HG03378 (cell line): Measurements from ENCODE around the gene SGMS2.
A peak's percentile ranks its signal among the peaks of the same experiment; 100 is the strongest.
"Not testable (repeated sequence)": the region's sequence is repeated elsewhere in the genome, so short reads cannot be mapped to it uniquely, and the experiment has no call there.

ENCODE experiments used
- ATAC-seq: cut with Tn5 transposase; IDR thresholded peaks from one replicate; pipeline ENCODE4 v1.9.1; 2021; ENCODE audit warnings: mild to moderate bottlenecking, moderate library complexity; ENCODE audit not compliant: unreplicated experiment

Gene SGMS2

DNA sequence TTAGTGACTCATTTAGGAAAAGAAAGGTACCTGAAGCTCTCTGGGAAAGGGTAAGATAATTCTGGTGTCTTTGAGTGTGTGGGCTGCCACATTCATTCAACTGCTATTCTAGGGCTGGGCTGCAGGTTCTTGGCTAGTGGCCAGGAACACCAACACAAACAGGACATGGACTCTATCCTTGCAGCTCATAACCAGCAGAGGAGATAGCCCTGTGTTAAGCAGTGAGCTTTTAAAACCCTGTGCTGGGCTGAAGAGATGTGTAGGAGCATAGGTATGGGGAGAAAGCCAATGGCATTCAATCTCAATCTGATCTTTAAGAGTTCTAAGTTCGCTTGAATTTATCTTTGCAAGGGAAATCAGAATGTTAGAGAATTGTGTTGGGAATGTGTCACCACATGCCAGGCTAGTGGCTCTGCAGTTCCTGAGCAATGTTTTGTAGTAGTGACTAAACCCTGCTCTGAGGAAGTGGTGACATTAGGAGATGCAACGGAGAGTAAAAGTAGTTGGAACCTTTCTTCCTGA is 39.2 kb downstream of the SGMS2 start:
- ATAC-seq = no peak

DNA sequence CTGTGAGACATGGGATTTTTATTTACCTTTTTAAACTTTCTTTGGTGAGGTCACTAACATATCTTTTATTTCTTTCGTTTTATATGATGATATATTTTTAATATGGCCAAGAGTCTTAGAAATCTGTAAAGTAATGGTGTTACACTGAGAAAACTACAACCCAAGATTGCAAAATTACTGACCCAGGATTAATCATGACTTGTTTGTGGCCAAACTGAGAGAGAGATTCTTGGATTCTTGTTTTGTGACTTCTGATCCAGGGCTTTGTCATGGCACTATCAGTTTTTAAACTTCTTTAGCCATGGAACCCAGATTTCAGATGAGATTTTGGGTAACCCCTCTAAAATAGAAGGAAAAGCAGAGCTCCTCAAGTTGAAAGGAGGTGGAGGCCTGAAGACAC is 42.0 kb downstream of the SGMS2 start:
- ATAC-seq = no peak

DNA sequence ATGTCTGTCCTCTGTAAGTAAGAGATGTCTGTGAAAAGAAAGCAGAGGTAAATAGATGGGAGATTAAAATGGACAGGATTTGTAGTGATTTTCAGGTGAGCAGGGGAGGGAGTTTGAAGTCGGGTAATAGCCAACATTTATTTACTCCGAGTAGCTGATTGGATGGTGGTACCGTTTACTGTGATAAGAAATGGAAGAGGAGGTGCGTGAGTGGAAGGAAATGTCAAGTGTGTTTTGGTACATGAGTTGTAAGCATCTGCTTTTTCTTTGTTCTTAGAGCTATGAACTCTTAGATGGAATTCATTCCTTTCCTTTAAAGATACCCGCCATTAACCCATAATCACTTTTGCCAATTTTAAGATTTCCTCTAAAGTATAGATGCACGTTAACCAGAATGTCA is 45.5 kb downstream of the SGMS2 start:
- no peak for ATAC-seq

DNA sequence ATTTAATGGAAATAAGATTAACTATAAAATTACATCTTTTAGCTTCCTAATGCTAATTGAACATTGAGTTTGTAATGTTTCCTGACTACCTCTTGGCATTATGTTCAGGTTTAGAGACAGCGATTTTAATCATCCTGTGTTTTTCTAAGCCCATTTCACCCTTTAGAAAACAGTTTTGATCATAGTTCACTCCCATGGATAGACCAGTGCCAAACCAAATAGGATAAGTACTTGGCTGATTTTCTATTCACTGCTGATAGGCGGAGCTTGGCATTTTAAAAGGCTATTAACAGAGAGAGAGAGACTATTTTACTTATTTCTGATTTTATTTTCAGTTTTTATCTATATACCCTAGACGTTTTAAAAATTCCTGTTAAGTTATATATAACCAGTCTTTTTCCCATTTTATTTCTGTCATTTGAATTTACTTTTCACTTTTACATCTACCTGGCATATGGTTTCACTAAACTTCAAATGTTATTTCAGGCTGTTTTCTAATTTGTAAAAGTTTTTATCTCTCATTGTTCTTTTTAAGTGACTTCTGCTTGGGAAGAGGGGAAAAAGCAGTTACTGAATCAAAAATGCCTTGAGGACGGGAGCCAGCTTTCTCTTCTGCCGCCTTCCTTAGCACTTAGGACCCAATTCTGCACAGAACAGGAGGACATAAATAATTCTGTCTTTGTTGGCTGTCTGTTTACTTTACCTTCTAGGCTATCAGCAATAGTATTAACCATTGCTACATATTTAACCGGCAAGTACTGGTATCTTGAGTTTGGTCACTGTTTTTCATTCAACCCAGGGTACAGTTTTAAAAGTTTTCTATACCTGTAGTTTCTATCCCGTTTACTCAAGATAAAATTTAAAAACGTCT is 46.4 kb downstream of the SGMS2 start:
- no peak for ATAC-seq

DNA sequence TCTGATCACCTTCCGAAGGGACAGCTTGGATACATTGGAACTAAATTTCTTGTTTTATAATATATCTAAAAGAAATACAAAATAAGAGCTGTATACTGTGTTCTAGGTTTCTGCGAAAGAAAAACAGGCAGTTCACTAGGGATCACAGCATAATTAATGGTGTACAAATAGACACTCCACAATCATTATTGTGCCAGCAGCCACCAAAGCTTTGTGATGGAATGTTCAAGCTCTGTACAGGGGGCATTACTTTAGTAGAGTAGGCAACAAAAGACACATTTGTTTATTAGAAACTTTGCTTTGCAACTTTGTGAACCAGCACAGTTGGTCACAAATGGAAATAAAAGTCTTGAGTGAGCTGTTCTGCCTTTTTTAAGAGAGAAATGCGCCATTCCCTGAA is 49.3 kb downstream of the SGMS2 start:
- no peak for ATAC-seq

DNA sequence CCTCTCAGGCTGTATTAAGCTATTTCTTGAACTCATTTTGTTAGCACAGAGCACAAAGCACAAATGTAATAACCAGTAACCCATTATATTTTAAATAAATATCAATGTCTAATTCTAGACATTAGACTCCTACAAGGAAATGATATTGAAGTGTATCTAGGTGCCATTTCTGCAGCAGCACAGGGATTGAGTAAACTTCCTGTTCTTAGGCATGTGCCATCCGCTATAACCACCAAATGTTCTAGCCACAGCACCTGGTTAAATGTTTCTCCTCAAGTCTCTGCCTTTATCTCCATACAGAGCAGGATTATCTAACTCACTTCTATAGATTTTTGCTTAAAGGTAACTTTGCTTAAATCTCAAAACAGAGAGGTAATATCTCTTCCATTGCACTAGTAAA is 51.4 kb downstream of the SGMS2 start:
- ATAC-seq = no peak

DNA sequence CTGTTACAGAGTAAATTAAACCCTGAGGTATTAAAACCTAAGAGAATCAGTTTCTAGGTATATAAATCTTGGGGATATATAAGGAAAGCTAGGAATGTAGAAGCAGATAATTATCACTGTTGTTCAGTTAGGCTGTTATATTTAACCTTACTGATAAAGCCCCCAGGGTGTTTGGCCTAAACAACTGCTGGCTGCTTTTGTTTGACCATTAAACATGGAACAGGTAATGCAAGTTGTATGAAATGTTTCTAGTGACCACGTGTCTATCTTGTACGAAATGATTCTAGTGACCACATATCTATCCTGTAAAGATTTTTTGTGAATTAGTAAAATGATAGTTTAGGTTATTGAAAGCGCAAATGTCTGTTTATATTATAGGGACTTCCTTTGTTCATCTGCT is 52.6 kb downstream of the SGMS2 start:
- no peak for ATAC-seq

DNA sequence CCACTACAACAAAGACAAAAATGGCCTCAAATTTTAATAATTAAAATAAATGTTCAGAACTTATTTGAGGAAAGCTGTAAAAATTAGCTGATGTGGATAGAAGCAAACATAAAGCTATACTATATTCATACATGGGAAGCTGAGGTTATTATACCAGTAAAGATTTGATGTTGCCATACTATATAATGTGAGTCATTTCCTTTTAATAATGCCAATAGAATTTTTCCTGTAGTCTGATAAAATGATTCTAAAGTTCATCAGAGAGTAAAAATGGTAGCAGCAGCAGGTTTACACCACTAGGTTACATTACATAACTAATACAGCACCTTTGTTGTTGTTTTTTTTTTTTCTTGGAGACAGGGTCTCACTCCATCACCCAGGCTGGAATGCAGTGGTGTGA is 61.1 kb downstream of the SGMS2 start:
- ATAC-seq = no peak

DNA sequence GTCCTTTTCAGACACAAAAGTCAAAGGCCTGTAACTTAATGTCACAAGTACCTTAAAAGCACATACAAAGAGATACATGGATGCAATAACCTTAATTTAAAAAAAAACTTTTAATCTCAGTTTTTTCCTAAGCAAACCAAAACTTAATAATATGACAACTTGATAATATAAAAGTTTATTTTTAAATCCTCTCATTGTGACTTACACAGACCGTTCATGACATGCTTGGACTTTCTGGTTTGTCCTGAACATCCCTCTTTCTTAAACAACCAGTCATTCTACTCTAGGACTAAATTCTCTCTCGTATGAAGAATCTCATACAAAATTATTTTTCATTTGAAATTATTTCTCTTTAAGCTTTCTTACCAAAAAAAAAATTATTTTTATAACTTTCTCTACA is 63.5 kb downstream of the SGMS2 start:
- no peak for ATAC-seq

DNA sequence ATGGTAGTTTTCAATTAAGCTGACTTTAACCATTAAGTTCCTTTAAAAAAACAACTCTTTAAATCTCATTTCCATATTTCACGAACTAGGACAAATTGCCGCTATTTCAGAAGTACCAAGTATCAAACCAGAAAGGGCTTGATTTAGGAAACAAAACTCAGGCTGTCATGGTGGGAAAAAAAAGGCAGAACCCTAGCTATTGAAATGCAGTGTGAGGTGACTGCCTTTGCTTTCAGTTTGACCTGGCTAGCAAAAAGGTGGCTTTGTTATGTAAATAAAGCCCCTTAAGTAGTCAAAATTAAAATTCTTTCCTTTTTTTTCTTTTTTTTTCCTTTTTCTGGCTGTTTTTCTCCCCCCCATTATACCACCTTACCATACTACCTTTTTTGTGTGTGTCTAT is 66.0 kb downstream of the SGMS2 start:
- no peak for ATAC-seq

DNA sequence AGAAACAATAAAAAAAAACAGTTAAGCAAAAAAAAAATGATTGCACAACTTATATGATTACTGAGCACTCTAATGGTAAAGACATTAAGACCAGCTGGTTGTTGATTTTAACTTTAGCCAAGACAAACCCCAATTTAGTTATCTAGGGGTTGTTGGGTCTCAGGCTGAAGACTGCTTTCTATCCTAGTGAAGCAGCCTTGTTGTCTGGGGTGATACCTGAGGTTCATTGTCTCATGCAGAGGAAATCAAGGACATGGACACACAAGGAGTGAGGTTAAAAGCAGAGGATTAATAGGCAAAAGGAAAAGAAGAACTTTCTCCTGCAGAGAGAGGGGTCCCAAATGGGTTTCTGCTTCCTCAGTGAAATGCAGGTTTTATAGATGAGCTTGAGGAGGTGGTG is 66.6 kb downstream of the SGMS2 start:
- ATAC-seq = no peak

DNA sequence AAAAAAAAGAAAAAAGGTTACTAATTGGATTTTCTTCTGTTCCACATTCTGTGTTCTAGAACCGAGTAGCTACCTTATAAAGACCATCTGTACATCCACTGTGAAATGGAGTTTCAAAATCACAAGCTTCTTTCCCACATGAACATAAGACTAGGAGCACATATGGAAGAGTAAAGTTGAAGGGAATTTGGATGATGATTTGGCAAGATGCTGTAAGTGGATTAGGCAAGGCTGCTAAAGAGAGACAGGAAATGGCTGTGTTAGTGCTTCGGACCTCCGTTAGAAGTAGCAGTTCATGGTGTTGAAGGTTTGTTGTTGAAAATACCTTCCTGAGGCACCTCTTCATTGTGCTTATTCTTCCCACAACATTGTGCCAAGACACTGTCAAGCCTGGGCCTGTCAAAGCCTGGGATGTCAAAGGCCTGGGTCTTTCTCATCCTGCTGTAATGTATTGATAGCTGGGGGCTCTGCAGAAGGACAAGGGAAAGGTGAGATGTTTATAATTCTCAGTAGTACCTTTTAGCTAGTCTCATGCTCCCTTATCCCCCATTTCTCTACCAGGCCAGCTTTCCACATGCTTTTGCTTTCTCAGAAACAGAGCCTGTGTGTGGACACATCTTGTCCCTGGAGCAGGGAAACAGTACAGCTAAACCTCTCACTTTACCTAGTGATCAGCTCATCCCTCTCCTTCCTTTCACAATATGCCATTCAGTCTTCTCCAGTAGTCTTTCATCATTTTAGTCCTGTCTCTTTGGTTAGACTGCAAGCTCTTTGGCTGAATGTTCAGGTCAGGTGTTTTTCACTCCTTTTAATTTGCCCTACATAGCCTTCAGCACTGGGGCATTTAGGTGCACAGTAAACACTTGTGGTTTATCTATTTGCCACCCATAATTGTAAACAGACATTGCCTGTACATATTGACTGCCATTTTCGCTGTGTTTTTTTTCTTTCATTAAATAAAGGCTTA is 68.7 kb downstream of the SGMS2 start:
- no peak for ATAC-seq

DNA sequence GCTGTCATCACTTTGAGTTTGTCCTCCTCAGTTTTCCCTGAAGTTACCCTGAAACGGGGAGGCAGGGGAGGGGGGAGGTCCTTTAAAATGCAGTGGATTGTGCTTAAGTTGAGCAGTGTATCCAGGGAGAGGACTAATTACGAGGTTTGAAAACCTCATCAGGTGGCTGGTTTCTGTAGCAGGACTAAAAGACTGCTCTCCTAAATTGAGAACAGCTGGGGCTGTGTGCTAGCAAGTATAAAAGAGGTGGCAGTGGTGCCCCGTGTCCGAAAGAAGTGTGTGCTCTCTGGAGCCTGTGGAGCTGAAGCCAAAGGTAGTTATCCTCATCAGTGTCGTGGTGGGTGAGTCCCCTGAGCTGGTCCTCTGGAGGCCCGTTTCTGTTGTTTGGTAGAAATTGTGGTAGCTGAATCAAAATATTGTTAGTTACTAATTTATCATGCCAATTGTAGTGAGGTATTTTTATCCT is 69.4 kb downstream of the SGMS2 start:
- no peak for ATAC-seq

DNA sequence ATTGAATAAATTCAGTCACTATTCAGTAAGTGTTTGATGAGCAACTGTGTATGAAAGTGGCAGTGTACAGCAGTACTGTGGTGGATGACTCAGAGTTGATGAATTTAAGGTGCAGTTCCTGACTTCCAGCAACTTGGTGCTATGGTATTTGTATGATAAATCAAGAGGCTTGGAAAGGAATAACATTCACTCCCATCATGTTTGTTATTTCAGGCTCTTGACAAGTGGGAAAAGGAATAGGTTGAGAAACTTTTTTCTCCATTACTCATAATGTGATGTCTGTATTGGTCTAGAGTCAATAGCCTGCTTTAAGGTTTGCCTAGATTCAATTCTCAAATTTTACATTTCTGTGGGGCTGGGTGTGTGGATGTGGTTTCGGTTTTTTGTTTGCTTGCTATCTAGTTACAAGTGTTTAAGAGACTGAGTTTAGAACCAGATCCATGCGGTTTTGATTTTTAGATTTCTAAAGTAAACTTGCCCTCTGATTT is 71.5 kb downstream of the SGMS2 start:
- peak; percentile 67 for ATAC-seq

DNA sequence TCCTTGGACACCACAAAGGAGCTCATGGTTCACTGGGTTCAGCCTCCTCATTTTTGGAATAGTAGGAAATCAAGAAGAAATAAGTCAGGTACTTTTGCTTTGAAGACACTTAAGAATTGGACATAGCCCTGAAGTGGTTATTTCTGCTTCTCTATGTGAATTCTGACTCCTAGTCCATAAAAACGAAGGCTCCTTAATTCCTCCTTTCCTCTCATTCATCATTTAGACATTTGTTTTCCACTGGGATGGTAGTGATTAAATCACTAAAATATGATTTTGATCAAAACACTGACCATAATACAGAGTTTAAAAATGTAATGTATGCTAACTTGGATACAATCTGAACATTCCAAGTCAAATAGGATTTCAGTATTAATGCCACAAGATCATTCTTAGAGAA is 71.9 kb downstream of the SGMS2 start:
- no peak for ATAC-seq

DNA sequence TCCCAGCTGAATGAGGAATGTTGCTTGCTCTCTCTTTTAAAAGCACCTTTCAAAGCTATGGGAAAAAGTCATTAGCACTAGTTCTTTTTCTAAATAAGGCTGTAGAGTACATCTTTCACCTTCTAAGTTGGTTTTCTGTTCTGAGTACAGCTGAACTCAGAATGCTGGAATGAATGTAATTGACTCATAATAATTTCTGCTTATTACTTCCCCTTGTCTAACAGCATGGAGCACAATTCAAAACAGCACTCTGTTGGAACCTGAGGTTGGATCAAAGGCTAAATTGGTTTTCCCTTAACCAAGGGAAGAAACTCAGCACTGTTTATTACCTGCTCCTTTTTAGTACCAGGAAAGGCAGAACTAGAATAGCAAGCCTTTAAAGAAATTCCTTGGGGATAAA is 73.1 kb downstream of the SGMS2 start:
- ATAC-seq = no peak

DNA sequence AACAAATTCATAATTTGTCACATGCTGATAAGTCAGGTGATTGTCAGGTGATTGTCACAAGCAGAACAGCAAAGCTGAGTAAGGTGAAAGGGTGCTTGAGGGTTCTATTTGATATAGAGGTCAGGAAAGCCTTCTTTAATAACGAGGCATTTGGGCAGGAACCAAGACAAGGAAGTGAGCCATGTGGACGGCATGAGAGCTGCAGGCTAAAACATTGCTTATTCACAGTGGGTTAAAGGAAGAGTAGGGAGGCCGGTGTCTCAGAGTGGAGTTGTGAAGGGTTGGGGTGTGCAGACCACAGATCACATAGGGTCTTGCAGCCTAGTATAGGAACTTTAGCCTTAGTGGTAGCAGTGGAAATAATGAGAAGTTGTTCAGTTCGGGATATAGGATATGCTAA is 75.3 kb downstream of the SGMS2 start:
- ATAC-seq = no peak

DNA sequence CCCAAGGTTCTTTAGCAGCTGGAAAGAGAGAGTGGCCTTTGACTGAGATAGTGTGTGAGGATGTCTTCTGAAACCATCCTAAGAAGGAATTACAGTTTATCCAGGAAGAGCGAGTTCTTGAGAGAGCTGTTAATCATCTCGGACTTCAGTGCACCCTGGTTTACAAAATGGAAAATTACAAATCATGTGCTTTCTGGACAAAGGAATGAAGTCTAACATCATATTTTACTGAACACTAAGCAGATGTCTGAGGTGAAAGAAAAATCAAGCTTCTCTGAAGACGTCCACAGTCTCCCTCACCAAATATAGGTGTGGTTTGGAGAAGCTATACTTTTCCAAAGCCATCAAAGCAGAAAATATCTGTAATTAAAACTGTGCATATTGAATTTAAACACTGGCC is 75.8 kb downstream of the SGMS2 start:
- no peak for ATAC-seq

DNA sequence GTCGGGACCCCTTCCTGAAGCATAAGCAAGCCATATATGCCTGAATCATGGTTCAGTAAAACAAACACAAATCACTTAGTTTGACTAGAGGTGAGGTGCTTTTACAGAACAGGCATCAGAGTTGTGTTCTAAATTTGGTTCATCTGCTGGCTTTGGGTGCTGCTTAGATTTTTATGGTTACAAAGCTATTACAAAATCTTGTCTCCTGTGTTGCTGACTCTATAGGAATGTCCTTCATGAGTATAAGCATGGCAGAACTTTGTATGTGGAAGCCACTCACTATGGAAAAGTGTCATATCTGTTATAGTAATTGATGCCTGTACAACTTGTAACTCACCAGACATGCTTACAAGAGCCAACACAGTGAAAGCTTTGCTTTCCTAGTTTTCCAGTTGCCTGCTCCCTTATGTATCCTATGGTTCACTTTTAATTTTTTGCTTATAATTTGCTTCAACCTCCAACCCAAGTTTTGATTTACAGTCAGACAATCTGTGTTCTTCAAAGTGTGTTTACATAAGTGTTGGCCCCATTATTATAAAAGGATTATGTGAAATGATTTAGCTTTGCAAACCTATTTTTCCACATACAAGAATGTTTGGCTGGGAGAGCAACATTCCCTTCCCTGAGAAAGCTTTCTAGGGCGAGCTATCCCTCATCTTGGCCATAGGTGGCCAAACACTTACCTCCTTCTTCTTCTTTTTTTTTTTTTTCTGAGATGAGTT is 76.6 kb downstream of the SGMS2 start:
- no peak for ATAC-seq

DNA sequence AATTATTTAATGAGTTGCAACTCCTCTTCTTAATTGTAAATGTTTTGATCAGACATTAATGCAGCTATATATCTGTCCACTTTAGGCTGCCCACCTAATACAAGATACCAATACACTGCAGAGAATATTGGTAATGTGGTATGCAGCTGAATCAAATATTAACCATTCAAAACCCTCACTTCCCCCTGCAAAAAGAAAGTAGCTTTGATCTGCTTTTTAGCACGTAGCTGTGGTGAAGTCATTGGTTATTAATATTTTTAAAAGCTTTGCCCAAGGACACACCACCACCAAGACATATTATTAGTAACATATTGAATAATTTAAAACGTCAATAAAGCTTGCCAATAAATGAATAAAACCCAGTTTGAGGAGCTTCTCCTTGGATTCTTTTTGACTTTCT is 78.0 kb downstream of the SGMS2 start:
- ATAC-seq = peak; percentile 97

DNA sequence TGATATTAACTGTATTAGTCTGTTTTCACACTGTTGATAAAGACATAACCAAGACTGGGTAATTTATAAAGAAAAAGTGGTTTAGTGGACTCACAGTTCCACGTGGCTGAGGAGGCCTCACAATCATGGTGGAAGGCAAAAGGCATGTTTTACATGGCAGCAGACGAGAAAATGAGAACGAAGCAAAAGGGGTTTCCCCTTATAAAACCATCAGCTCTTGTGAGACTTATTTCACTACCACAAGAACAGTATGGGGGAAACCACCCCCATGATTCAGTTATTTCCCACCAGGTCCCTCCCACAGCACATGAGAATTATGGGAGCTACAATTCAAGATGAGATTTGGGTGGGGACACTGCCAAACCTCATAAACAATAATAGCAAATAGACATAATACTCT is 80.3 kb downstream of the SGMS2 start:
- not testable (repeated sequence) for ATAC-seq
